Upper lobe of left lung (tissue), 6 donors: Measurements from ENCODE around the gene ACVRL1. TPM values are rescaled to one million over a fixed set of nuclear protein-coding genes. Genes with fewer than 3 reads are reported as not detected.
A peak's percentile ranks its signal among the peaks of the same experiment; 100 is the strongest.

Experiments
- ATAC-seq, 2 donors: fragments of 200-7000 bp; cut with Tn5 transposase; one replicate each; pipeline ENCODE4 v1.9.1; 2022; ENCODE audit warnings: mild to moderate bottlenecking in 2 of 2, moderate library complexity in 2 of 2; ENCODE audit not compliant: low FRiP score in 2 of 2
- DNase-seq, 2 donors: peaks; one replicate each; pipeline ENCODE4 v3.0.0-alpha.2; 2019 to 2020
- H3K27ac ChIP-seq, 4 donors: fragments of 200-600 bp; sonication (generic); one replicate each; pipeline ENCODE4 v1.5.1; 2016 to 2019
- H3K27me3 ChIP-seq, 4 donors: fragments of 200-600 bp; sonication (generic); one replicate each; pipeline ENCODE4 v1.5.1; 2017 to 2019
- H3K36me3 ChIP-seq, 4 donors: fragments of 200-600 bp; sonication (generic); one replicate each; pipeline ENCODE4 v1.5.1; 2016 to 2019
- H3K4me1 ChIP-seq, 4 donors: fragments of 200-600 bp; sonication (generic); one replicate each; pipeline ENCODE4 v1.5.1; 2018 to 2019
- H3K4me3 ChIP-seq, 4 donors: fragments of 200-600 bp; sonication (generic); one replicate each; pipeline ENCODE4 v1.5.1; 2017 to 2019; ENCODE audit warnings: mild to moderate bottlenecking in 2 of 4, moderate library complexity in 1 of 4
- H3K9me3 ChIP-seq, 4 donors: fragments of 200-600 bp; sonication (generic); one replicate each; pipeline ENCODE4 v1.5.1; 2018 to 2019
- EP300 ChIP-seq, 4 donors: sonication (generic); formaldehyde crosslinking; IDR thresholded peaks; one replicate each; pipeline ENCODE4 v1.5.1; 2017; ENCODE audit warnings: antibody characterized with exemption in 4 of 4, control low read depth in 2 of 4
- POLR2A ChIP-seq, 4 donors: fragments of 450-650 bp; IDR thresholded peaks; one replicate each; pipeline ENCODE4 v1.5.1; 2016 to 2017; ENCODE audit warnings: antibody characterized with exemption in 4 of 4, mild to moderate bottlenecking in 2 of 4
- POLR2AphosphoS5 ChIP-seq, 2 donors: sonication (generic); formaldehyde crosslinking; IDR thresholded peaks; one replicate each; pipeline ENCODE4 v1.5.1; 2017; ENCODE audit warnings: antibody characterized with exemption in 2 of 2
- WGBS, 2 donors: methylation state at CpG; one replicate each; pipeline ENCODE4 v1.1.5; 2017 to 2018; 5-methylcytosine and 5-hydroxymethylcytosine counted together
- total RNA-seq, 6 donors: library from RNA; depleted of rRNA in 4 of 6; stranded (reverse); fragments of >200 nt in 4 of 6; gene quantifications; one replicate each; pipeline versions ENCODE4 v1.1.0 to v1.2.1, GENCODE V29; 2016 to 2021
- TF ChIP-seq, protein P1 (sequence below), 6 experiments: fragments of 450-650 bp in 4 of 6; fragments of 200-600 bp in 2 of 6; sonication (generic) in 2 of 6; IDR thresholded peaks; one replicate each; pipeline ENCODE4 v1.5.1; 2016 to 2019; ENCODE audit warnings: antibody characterized with exemption in 6 of 6
- donor health status: DM: no; HTN: no; CAD: no; lungs with moderate emphysema.
- donor health status: DM: no; HTN: yes; CAD: no; lungs with severe emphysema.

The ACVRL1 gene
- total RNA-seq = 100 to 1,000 TPM in 4 of 6 donors, 10 to 100 TPM in 2; 62.9 to 265 (median 180) TPM

GRCh38 chr12:51907083-51907855, at the start of gene ACVRL1:
TSS of gene ACVRL1 (plus strand) at chr12:51907504. CDS start at chr12:51912475, 4,971 bp downstream.
- H3K4me3 ChIP-seq = peak within 1 kb of the TSS; percentile 31 to 63 (median 53)
- TF ChIP-seq, protein P1, sequence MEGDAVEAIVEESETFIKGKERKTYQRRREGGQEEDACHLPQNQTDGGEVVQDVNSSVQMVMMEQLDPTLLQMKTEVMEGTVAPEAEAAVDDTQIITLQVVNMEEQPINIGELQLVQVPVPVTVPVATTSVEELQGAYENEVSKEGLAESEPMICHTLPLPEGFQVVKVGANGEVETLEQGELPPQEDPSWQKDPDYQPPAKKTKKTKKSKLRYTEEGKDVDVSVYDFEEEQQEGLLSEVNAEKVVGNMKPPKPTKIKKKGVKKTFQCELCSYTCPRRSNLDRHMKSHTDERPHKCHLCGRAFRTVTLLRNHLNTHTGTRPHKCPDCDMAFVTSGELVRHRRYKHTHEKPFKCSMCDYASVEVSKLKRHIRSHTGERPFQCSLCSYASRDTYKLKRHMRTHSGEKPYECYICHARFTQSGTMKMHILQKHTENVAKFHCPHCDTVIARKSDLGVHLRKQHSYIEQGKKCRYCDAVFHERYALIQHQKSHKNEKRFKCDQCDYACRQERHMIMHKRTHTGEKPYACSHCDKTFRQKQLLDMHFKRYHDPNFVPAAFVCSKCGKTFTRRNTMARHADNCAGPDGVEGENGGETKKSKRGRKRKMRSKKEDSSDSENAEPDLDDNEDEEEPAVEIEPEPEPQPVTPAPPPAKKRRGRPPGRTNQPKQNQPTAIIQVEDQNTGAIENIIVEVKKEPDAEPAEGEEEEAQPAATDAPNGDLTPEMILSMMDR (IDR thresholded peaks at IDR 0.05) = no peak
- TF ChIP-seq POLR2A (IDR thresholded peaks at IDR 0.05) (peak in 2 of 4 donors; percentile 24 to 59), EP300 (IDR thresholded peaks at IDR 0.05) (no peak), POLR2AphosphoS5 (IDR thresholded peaks at IDR 0.05) (no peak)
- DNase-seq (peak in 1 of 2 donors; percentile 86), ATAC-seq (peak in 1 of 2 donors; percentile 31)
- WGBS, 2 donors = 3 to 15% methylated on average over 24 to 48 of the region's 74 CpGs
- H3K36me3 ChIP-seq = no peaks in the 10 kb centered on the region
- no peaks in the 10 kb centered on the region for H3K9me3 ChIP-seq
- peak within 1 kb of the TSS; percentile 95 to 99 (median 95) for H3K27ac ChIP-seq
- H3K4me1 ChIP-seq = peaks cover 33 to 59% (median 50%) of the 10 kb centered on the region in 4 donors
- peaks cover 0 to 10% (median 9%) of the 10 kb centered on the region in 4 donors for H3K27me3 ChIP-seq

DNA sequence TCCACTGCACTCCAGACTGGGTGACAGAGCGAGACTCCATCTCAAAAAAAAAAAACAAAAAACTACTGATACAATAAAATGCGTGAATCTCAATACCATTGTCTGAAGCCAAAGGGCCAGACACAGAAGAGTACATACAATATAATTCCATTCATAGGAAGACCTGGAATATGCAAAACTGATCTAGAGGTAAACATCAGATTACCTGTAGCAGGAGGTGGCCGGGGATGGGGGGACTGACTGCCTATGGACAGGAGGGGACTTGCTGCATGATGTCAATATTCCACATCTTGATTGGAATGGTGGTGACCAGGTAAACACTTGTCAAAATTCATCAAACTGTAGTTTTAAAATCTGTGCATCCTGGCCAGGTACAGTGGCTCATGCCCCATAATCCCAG, 46.3 kb upstream of the ACVRL1 start:
- H3K27ac ChIP-seq = no peak overlapping the region
- TF ChIP-seq, protein P1 (IDR thresholded peaks at IDR 0.05) = no peak
- TF ChIP-seq EP300 (IDR thresholded peaks at IDR 0.05) = no peak
- TF ChIP-seq POLR2AphosphoS5 (IDR thresholded peaks at IDR 0.05) = no peak
- TF ChIP-seq POLR2A (IDR thresholded peaks at IDR 0.05) = no peak
- WGBS, 2 donors = 91 to 96% methylated on average over 3 of the region's 3 CpGs
- no peak overlapping the region for H3K4me3 ChIP-seq
- peaks cover 13 to 28% (median 17%) of the 10 kb centered on the region in 4 donors for H3K4me1 ChIP-seq
- ATAC-seq (no peak), DNase-seq (no peak)
- H3K36me3 ChIP-seq = no peaks in the 10 kb centered on the region
- no peaks in the 10 kb centered on the region for H3K9me3 ChIP-seq
- H3K27me3 ChIP-seq = peaks cover 0 to 17% (median 8%) of the 10 kb centered on the region in 4 donors

- Histone ChIP-seq H3K4me1 (peaks cover 12 to 26% (median 16%) of the 10 kb centered on the region in 4 donors), H3K4me3 (no peak overlapping the region), H3K27ac (no peak overlapping the region), H3K9me3 (no peaks in the 10 kb centered on the region), H3K27me3 (peaks cover 0 to 17% (median 8%) of the 10 kb centered on the region in 4 donors), H3K36me3 (no peaks in the 10 kb centered on the region)
- DNase-seq (no peak), ATAC-seq (no peak)
- TF ChIP-seq POLR2AphosphoS5 (IDR thresholded peaks at IDR 0.05) (no peak), EP300 (IDR thresholded peaks at IDR 0.05) (no peak), POLR2A (IDR thresholded peaks at IDR 0.05) (no peak)
- TF ChIP-seq, protein P1 (IDR thresholded peaks at IDR 0.05) = no peak
- WGBS, 2 donors = 81 to 82% methylated on average over 4 of the region's 4 CpGs
Measured at GRCh38 chr12:51862947-51863346, 44.4 kb upstream of the ACVRL1 start.

DNA sequence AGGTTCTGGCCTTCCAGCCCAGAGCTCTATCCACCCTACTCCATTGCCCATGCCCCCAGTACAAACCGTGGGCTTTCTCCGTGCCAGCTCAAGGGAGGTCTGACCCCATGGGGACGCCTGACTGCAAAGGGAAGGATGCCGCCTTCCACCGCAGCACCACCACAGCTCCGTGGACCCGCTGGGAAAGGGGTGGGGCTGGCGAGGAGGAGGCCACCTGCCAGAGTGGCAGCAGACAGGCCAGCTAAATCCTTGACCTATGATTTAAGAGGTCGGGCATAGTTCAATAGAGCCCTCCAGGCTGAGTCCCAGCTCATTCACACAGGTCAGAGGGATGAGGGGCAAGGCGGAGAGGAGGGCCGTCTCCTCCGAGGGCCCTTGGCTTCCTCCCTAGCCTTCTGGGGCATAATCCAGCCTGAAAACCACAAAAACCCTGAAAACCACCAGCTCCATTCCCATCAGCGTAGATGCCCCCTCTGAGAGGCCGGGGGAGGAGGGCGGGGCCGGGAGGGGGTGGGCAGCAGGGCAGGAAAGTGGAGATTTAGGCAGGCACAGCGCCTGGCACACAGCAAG, 43.9 kb upstream of the ACVRL1 start:
- ATAC-seq = peak in 1 of 2 donors; percentile 5
- 35% methylated on average over 6 to 17 of the region's 17 CpGs for WGBS, 2 donors
- Histone ChIP-seq H3K9me3 (no peaks in the 10 kb centered on the region), H3K36me3 (no peaks in the 10 kb centered on the region), H3K27me3 (peaks cover 0 to 18% (median 8%) of the 10 kb centered on the region in 4 donors), H3K4me3 (peak overlapping the region in 3 of 4 donors; percentile 16 to 29 (median 27)), H3K27ac (no peak overlapping the region), H3K4me1 (peaks cover 13 to 27% (median 16%) of the 10 kb centered on the region in 4 donors)
- TF ChIP-seq POLR2AphosphoS5 (IDR thresholded peaks at IDR 0.05) = no peak
- no peak for TF ChIP-seq EP300 (IDR thresholded peaks at IDR 0.05)
- no peak for TF ChIP-seq POLR2A (IDR thresholded peaks at IDR 0.05)
- TF ChIP-seq, protein P1 (IDR thresholded peaks at IDR 0.05) = no peak
- DNase-seq = peak in 1 of 2 donors; percentile 59
